Kidney tubule cell (primary cell): ENCODE results near the gene TMEM236.
A peak's percentile ranks its signal among the peaks of the same experiment; 100 is the strongest.

ENCODE experiments used
- DNase-seq: peaks from one replicate; pipeline ENCODE4 v3.0.0-alpha.2; 2018; ENCODE audit warnings: low spot score

TMEM236 gene

GRCh38 chr10:17787087-17787961 lies 35.3 kb downstream of the TMEM236 start:
- DNase-seq, result peak; percentile 97

- DNase-seq, result no peak
These were observed 36.6 kb downstream of the TMEM236 start for GRCh38 chr10:17788646-17789045.

- DNase-seq, result no peak
These were observed 37.4 kb downstream of the TMEM236 start for GRCh38 chr10:17789396-17789795.

GRCh38 chr10:17790651-17791050 lies 38.6 kb downstream of the TMEM236 start:
- no peak for DNase-seq

GRCh38 chr10:17792991-17793390 lies 41.0 kb downstream of the TMEM236 start:
- DNase-seq, result no peak

- DNase-seq, result no peak
These were observed 42.0 kb downstream of the TMEM236 start for GRCh38 chr10:17793823-17794644.

- DNase-seq, result no peak
These were observed 43.1 kb downstream of the TMEM236 start for GRCh38 chr10:17795083-17795482.

- no peak for DNase-seq
These were observed 44.0 kb downstream of the TMEM236 start for GRCh38 chr10:17795813-17796594.

GRCh38 chr10:17801507-17801906 lies 49.5 kb downstream of the TMEM236 start:
- no peak for DNase-seq

- no peak for DNase-seq
These were observed 50.3 kb downstream of the TMEM236 start for GRCh38 chr10:17802350-17802749.

GRCh38 chr10:17802976-17803375 lies 51.0 kb downstream of the TMEM236 start:
- no peak for DNase-seq

GRCh38 chr10:17805330-17805729 lies 53.3 kb downstream of the TMEM236 start:
- DNase-seq, result no peak

GRCh38 chr10:17805921-17806577 lies 54.0 kb downstream of the TMEM236 start:
- no peak for DNase-seq

GRCh38 chr10:17808971-17809841 lies 57.2 kb downstream of the TMEM236 start, which contains the start of gene MRC1:
TSS of gene MRC1 (plus strand) at chr10:17809348. CDS start at chr10:17809466, 118 bp downstream.
- DNase-seq, result no peak

GRCh38 chr10:17811146-17811865 lies 59.3 kb downstream of the TMEM236 start:
- no peak for DNase-seq

- DNase-seq, result no peak
These were observed 63.0 kb downstream of the TMEM236 start for GRCh38 chr10:17814973-17815372.

- DNase-seq, result peak; percentile 32
These were observed 64.2 kb downstream of the TMEM236 start for GRCh38 chr10:17816199-17816598.

GRCh38 chr10:17817316-17817715 lies 65.3 kb downstream of the TMEM236 start:
- DNase-seq, result no peak

GRCh38 chr10:17817790-17818189 lies 65.8 kb downstream of the TMEM236 start:
- no peak for DNase-seq

GRCh38 chr10:17819836-17820235 lies 67.8 kb downstream of the TMEM236 start:
- DNase-seq, result no peak
